Cerebellar cortex (tissue), 1 donor: ENCODE measurements around the gene LIPI.
A peak's percentile ranks its signal among the peaks of the same experiment; 100 is the strongest.
"Not testable (repeated sequence)": the region's sequence is repeated elsewhere in the genome, so short reads cannot be mapped to it uniquely, and the experiment has no call there.

ENCODE experiments used
- DNase-seq: peaks from one replicate; pipeline ENCODE4 v3.0.0-alpha.2; 2015; ENCODE audit warnings: low spot score

The LIPI gene

GRCh38 chr21:14210738-14211137 lies at the start of gene LIPI:
Gene LIPI (minus strand): TSS chr21:14210955. CDS start chr21:14210845, 110 bp downstream.
- no peak for DNase-seq

DNA sequence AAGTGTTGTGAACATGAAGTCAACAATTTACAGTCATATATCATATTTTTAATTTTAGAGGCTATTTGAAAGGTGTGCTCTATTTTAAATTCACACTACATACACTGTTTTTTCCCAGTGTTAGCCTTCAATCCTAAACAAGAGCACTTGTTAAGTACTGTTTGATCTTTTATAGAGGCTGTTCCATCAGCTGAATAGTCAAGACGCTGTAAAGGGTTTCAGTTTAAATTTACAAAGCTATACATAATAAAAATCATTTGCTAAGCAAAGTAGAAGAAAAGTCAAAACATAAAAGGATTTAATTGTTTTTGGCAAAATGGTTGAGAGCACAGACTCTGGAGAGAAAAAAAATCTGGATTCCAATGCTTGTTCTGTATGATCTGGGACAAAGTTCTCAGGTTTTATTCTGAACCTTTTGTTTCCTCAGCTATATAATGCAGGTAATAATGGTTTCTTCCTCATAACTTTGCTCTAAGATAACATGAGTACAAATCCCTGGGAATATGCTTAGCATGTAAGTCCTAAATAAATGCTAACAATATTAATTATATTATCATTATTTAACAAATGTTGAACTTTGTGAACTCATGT lies 49.5 kb upstream of the LIPI start:
- DNase-seq = no peak

DNA sequence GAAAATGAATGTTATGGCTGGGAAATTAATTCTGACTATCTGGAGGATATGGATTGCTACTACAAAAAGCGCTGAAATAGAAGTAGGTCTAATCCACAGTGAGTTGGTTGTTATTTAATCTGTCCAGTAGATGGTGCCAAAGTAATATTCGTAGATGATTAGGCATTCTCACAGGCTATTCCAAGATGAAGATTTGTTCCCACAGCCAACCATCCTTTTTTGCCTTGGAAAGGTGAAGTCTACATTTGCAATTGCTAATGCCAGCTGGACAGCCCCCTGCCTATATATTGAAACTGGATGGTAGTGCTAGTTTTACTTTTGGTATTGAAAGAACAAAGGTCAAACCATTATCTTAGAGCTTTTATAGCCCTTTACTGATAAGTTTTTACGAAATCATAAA lies 49.0 kb upstream of the LIPI start:
- DNase-seq = peak; percentile 78

DNA sequence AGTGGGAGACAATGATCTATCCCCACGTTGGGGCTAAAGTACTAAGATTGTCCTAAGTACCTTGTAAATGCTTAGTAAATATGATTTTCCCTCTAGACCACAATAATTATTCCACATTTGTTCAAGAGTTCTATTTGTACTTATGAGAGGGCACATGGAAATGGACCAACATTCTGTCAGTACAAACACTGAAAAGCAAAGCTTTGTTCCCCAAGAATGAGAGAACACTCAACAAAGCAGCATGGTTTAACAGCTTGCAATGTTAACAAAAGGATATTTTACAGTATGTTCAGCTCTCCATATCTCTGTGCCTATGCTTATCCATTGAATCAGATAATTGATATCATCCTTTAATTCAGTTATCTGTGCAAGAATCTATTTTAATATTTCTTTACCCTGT lies 40.6 kb upstream of the LIPI start:
- DNase-seq = no peak

DNA sequence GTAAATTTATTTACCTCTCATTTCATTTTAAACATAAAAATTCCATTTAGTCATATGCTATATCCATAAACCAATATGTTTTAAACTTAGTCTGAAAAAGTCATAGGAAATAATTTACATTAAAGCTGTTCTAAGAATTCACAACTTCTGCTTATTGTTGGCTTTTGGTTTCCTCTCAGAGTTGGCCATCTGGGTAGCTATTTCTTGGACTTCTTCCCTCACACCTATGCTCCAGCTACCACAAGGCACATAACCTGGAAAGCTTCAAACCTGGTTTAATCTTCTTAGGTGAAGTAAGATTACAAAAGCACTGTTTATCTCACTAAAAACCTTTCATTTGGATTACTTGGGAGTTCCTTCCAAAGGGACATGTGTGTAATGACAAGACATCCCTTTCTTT lies 35.0 kb upstream of the LIPI start:
- DNase-seq = no peak

DNA sequence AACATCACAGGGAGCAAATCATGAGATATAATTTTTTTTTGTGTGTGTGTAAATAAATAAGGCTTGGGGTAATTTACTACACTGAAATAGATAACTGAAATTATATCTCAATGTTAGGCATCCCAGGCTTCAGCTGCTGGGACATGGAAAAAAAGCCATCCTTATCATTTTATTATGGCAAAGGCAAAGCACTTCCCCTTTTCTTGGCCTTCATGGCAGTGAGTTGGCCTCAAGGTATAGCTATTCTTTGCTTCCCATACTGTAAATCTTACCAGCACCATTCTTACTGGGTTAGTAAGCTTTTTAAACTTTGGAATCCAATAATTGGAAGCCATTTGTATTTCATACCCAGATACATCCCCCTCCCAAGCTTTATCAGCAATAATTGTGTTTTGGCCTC lies 34.2 kb upstream of the LIPI start:
- no peak for DNase-seq

GRCh38 chr21:14243874-14244273 lies 33.1 kb upstream of the LIPI start:
- no peak for DNase-seq

- DNase-seq = no peak
Observed at GRCh38 chr21:14243461-14243860, 32.7 kb upstream of the LIPI start.

GRCh38 chr21:14241297-14241696 lies 30.5 kb upstream of the LIPI start:
- no peak for DNase-seq

DNA sequence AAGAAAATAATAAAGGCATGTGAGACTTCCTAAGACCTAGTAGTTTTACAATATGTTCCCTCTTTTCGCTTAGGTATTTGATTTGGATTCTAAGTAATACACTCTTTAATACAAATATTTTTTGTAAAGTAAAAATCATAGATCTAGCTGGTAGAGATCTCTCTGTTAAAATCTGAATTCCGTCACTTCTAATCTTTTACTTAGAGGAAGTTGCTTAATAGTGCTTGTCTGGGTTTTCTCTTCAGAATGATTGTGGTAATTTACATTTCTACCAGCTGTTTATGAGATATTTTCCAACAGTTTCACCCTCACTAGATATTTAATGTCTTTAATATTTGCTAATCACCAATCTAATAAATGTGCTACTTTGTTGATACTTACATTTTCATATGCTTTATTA lies 28.5 kb upstream of the LIPI start:
- no peak for DNase-seq

DNA sequence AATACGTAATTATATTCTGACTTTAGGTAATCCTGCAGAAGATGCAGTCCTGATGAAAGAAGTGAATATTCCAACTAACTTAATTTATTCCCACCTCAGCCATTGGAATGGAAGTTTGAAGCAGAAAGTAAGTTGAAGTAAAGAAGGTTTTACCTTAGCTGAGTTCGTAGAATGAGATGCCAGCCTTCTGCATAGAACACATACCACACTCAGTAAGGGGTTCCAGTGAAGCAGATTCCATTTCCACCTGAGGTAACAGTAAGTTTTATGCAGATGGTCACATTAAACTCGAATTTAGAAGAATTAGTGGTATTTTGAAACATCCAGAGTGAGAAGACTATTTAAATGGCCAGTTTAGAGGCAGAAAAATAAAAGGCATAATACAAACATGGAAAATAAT lies 25.4 kb upstream of the LIPI start:
- no peak for DNase-seq

DNA sequence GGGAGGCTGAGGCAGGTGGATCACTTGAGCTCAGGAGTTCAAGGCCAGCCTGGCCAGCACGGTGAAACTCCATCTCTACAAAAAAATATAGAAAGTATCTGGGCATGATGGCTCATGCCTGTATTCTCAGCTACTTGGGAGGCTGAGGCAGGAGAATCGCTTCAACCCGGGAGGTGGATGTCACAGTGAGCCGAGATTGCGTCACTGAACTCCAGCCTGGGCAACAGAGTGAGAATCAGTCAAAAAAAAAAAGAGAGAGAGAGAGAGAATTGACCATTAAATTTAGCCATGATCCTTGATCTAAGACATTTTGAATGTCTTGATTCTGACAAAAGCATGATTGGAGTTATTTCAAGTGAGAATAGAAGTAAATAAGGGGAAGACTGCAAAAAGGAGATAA lies 24.3 kb upstream of the LIPI start:
- DNase-seq = no peak

- DNase-seq = no peak
Observed at GRCh38 chr21:14229399-14229798, 18.6 kb upstream of the LIPI start.

DNA sequence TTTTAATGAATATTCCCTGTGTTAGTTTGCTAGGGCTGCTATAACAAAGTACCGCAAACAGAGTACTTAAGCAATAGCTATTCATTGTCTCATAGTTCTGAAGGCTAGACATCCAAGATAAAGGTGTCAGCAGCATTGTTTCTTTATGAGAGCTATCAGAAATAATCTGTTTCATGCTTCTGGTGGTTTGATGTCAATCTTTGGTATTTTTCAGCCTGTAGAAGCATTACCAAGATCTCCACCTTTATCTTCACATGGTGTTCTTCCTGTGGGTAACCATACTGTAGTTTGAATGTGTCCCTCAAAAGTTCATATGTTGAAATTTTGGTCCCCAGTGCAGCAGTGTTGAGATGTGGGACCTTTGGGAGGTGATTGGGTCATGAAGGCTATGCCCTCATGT lies 12.6 kb upstream of the LIPI start:
- DNase-seq = no peak

- peak; percentile 54 for DNase-seq
Observed at GRCh38 chr21:14215971-14216641, 5.4 kb upstream of the LIPI start, which contains the start of gene RBM11. Gene RBM11 (plus strand): TSS chr21:14216157. CDS start chr21:14216187, 30 bp downstream.

DNA sequence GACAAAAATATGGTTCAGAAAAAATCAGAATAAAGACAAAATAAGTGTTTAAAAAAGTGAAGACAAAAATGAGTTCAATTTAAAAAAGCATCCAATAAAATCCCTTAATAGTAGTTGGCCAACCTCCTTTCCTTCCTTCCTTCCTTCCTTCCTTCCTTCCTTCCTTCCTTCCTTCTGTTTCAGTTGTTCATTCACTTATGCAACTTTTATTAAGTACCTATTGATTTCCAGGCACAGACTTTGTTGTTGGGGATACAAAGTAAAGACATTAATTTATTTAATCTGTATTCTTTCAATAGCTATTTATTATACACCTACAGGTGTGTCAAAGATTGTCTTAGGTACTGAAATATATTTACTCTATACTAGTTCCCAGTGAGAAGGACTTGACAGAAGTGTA lies 2.4 kb upstream of the LIPI start:
- no peak for DNase-seq

GRCh38 chr21:14206222-14206621 lies 4.5 kb downstream of the LIPI start:
- DNase-seq = no peak

GRCh38 chr21:14166463-14167223 lies 44.1 kb downstream of the LIPI start:
- not testable (repeated sequence) for DNase-seq

DNA sequence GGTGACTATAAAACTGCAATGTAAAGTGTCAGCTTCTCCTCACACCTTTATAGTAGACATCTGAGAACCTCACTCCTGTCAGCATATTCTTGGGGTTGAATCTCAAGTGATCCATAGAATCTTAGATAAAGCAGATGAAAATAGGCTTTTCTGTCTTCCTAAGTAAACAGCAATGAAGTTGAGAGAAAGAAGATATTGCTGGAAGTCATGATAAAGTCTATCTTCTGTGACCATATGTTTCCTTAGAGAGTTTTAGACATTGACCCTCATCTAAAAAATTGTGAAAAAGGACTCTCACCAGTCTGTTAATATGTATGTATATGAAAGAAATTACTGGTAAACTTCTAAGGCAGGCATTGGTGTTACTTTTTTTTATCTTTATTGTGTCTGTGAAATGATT lies 66.8 kb downstream of the LIPI start:
- no peak for DNase-seq

GRCh38 chr21:14124266-14124665 lies 86.5 kb downstream of the LIPI start:
- DNase-seq = no peak

DNA sequence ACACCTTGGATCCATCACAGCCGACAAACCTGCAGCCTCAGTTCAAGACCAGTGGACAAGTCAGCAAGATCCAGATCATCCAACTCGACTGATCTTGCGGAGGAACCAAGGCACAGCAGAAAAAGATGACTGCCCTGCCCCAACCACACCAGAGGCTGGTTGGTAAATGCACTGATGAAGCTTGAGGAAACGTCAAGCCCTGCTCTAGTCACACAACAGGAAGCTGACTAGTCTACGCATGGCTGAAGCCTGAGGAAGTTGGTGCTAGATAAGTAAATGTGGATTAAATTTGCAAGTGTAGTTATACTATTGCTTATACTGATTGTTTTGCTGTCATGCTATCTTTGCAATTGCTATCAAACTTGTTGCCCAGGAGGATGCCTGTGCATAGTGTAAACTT lies 89.0 kb downstream of the LIPI start:
- no peak for DNase-seq

DNA sequence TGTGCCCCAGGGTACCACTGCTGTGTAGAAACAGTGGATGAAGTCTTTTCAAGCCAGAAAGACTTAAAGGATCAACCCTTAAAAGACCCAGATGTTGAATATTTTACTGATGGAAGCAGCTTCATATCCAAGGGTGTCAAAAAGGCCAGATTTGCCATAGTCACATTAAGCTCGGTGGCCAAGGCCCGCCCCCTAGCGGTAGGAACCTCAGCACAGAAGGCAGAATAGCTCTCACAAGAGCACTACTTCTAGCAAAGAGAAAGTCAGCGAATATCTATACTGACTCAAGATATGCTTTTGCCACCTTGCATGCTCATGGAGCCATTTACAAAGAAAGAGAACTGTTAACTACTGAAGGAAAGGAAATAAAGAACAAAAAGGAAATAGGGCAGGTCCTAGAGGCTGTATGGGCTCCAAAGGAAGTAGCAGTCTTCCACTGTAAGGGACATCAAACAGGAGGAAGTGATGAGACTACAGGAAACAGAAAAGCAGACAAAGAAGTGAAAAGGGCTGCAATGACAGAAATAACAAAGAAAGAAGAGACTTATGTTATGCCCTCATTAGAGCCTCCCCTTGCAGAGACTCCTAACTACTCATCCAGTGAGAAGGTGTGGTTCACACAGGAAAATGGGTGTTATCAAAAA lies 90.5 kb downstream of the LIPI start:
- DNase-seq = peak; percentile 42

GRCh38 chr21:14119038-14119437 lies 91.7 kb downstream of the LIPI start:
- peak; percentile 12 for DNase-seq
